Prostate gland (tissue), 2 donors: ENCODE data around the gene SLC34A1. TPM values are rescaled to one million over a fixed set of nuclear protein-coding genes. Genes with fewer than 3 reads are reported as not detected.

Source experiments
- DNase-seq: peaks from one replicate; pipeline ENCODE4 v3.0.0-alpha.2; 2019; ENCODE audit warnings: low spot score
- H3K27ac ChIP-seq, 2 donors: fragments of 200-600 bp; sonication (generic); 2 replicates each; pipeline ENCODE4 v1.5.1; 2017 to 2019
- H3K27me3 ChIP-seq: fragments of 200-600 bp; sonication (generic); replicated peaks from 2 replicates; pipeline ENCODE4 v1.5.1; 2019; ENCODE audit not compliant: insufficient read depth
- H3K36me3 ChIP-seq, 2 donors: fragments of 200-600 bp; sonication (generic); 1 replicate in 1 of 2; 2 replicates in 1 of 2; pipeline versions ENCODE4 v1.5.1 to v1.8.1; 2017 to 2019
- H3K4me1 ChIP-seq: fragments of 200-600 bp; sonication (generic); replicated peaks from 2 replicates; pipeline ENCODE4 v1.5.1; 2019
- H3K4me3 ChIP-seq, 2 donors: fragments of 200-600 bp; sonication (generic); 2 replicates each; pipeline ENCODE4 v1.5.1; 2017 to 2019
- H3K9me3 ChIP-seq: fragments of 200-600 bp; sonication (generic); 2 replicates; pipeline ENCODE4 v1.5.1; 2017
- POLR2A ChIP-seq: fragments of 450-650 bp; IDR thresholded peaks from one replicate; pipeline ENCODE4 v1.6.1; 2016; ENCODE audit warnings: antibody characterized with exemption, mild to moderate bottlenecking
- POLR2AphosphoS5 ChIP-seq: sonication (generic); formaldehyde crosslinking; IDR thresholded peaks from one replicate; pipeline ENCODE4 v1.6.1; 2017; ENCODE audit warnings: antibody characterized with exemption
- WGBS: methylation state at CpG from one replicate; pipeline ENCODE4 v1.1.5; 2018; 5-methylcytosine and 5-hydroxymethylcytosine counted together
- intact Hi-C: fragments of 100-400 bp; cut with DNase I; formaldehyde crosslinking; loops from one replicate; pipeline ENCODE4 v1.14.2; 2022
- total RNA-seq, 2 donors: library from RNA; depleted of rRNA; stranded (reverse); fragments of >200 nt; gene quantifications; one replicate each; pipeline ENCODE4 v1.1.0, GENCODE V29; 2016
- TF ChIP-seq, protein P1 (sequence below), 4 experiments: fragments of 200-600 bp in 2 of 4; fragments of 450-650 bp in 2 of 4; sonication (generic) in 2 of 4; IDR thresholded peaks; 1 replicate in 3 of 4; 2 replicates in 1 of 4; pipeline ENCODE4 v1.5.1; 2016 to 2019; ENCODE audit warnings: antibody characterized with exemption in 4 of 4, mild to moderate bottlenecking in 2 of 4, moderate library complexity in 2 of 4

Gene SLC34A1
- total RNA-seq, 2 donors from 2014 or later: not detected

DNA sequence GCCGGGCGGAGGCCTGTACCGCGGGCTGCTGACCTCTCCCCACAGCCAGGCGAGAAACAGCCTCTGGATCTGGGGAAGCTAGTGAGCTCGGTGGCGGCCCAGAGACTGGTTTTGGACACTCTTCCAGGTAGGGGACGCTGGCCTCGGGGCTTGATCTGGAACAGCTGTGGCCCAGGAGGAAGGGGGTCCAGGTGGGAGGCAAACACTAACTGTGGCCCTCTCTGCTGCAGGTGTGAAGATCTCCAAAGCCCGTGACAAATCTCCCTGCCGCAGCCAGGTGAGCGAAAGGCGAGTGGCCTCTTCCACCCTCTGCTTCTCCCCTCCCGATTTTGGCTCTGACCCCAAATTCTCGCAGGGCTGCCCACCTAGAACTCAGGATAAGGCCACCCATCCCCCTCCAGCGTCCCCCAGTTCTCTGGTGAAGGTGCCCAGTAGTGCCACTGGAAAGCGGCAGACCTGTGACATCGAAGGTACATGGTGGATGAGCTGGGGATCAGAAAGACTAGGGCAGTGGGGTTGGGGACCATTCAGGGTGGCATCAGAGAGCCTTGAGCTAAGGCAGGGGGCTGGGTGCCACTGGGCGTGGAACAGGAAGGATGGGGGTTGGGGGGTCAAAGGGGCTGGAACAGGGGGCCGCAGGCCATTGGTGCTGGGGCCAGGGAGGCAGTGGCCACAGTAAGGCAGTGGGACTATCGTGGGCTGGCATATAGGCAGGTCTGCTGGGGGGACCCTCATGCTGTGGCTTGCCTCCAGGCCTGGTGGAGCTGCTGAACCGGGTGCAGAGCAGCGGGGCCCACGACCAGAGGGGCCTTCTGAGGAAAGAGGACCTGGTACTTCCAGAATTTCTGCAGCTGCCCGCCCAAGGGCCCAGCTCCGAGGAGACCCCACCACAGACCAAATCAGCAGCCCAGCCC lies 12.9 kb upstream of the SLC34A1 start:
- no peak for DNase-seq
- H3K4me1 ChIP-seq: peaks cover 4% of the 10 kb centered on the region
- H3K36me3 ChIP-seq: no peaks in the 10 kb centered on the region
- H3K4me3 ChIP-seq: peak overlapping the region; percentile 35 to 38
- H3K27me3 ChIP-seq: no peaks in the 10 kb centered on the region
- 52% methylated on average over 22 of the region's 26 CpGs for WGBS
- TF ChIP-seq POLR2A (no peak), POLR2AphosphoS5 (no peak)
- TF ChIP-seq, protein P1, sequence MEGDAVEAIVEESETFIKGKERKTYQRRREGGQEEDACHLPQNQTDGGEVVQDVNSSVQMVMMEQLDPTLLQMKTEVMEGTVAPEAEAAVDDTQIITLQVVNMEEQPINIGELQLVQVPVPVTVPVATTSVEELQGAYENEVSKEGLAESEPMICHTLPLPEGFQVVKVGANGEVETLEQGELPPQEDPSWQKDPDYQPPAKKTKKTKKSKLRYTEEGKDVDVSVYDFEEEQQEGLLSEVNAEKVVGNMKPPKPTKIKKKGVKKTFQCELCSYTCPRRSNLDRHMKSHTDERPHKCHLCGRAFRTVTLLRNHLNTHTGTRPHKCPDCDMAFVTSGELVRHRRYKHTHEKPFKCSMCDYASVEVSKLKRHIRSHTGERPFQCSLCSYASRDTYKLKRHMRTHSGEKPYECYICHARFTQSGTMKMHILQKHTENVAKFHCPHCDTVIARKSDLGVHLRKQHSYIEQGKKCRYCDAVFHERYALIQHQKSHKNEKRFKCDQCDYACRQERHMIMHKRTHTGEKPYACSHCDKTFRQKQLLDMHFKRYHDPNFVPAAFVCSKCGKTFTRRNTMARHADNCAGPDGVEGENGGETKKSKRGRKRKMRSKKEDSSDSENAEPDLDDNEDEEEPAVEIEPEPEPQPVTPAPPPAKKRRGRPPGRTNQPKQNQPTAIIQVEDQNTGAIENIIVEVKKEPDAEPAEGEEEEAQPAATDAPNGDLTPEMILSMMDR (IDR thresholded peaks at IDR 0.05): no peak
- no peaks in the 10 kb centered on the region for H3K9me3 ChIP-seq
- intact Hi-C loops: no loop called here
- H3K27ac ChIP-seq: peak overlapping the region; percentile 76 to 77

DNA sequence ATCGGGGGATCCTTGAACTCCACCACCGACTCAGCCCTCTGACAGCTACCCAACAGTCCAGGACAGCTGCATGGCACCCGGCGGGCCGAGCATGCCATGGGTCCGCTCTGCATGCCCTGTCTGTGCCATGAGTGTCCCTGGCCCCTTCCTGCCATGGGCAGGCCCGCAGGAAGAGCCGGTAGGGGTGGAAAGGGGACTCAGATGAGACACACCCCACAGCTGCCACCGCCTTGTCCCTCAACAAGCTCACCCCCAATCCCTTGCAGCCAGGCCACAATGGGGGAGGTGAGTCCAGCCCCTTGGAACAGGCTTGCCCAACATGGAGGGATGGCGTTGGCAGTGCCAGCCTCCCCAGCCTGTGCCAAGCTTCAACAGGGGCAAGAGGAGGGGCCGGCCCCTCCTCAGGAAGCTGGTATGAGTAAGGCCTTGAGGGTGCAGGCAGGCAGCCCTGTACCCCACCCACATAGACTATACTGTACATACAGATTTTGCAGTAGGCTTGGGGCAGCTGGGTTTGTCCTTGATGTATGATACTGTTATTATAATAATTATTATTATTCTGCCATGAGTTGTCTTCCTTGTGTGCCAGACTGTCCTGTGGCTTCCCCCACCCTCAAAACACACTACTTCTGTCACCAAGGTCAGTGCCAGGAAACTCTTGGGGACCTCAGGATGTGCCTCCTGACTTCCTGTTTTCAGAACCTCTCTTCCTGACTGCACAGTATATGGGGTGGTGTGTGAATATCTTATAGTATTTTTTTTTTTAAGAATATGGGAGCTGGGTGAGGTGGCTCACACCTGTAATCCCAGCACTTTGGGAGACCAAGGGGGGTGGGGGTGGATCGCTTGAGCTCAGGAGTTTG lies 12.0 kb upstream of the SLC34A1 start:
- no peaks in the 10 kb centered on the region for H3K27me3 ChIP-seq
- intact Hi-C loops: no loop called here
- no peak overlapping the region for H3K4me3 ChIP-seq
- peak overlapping the region in 1 of 2 donors; percentile 77 for H3K27ac ChIP-seq
- no peak for DNase-seq
- WGBS: 60% methylated on average over 12 of the region's 12 CpGs
- H3K4me1 ChIP-seq: peaks cover 3% of the 10 kb centered on the region
- H3K9me3 ChIP-seq: no peaks in the 10 kb centered on the region
- TF ChIP-seq POLR2AphosphoS5: no peak
- TF ChIP-seq POLR2A: no peak
- TF ChIP-seq, protein P1 (IDR thresholded peaks at IDR 0.05): no peak
- H3K36me3 ChIP-seq: no peaks in the 10 kb centered on the region

- 75% methylated on average over 6 of the region's 6 CpGs for WGBS
- Histone ChIP-seq H3K9me3 (no peaks in the 10 kb centered on the region), H3K27ac (peak overlapping the region in 1 of 2 donors; percentile 77), H3K27me3 (no peaks in the 10 kb centered on the region), H3K36me3 (no peaks in the 10 kb centered on the region), H3K4me3 (no peak overlapping the region), H3K4me1 (no peaks in the 10 kb centered on the region)
- TF ChIP-seq POLR2A (no peak), POLR2AphosphoS5 (no peak)
- TF ChIP-seq, protein P1 (IDR thresholded peaks at IDR 0.05): no peak
- intact Hi-C loops: no loop called here
- DNase-seq: no peak
Measured at GRCh38 chr5:177372910-177373309, 11.3 kb upstream of the SLC34A1 start.

DNA sequence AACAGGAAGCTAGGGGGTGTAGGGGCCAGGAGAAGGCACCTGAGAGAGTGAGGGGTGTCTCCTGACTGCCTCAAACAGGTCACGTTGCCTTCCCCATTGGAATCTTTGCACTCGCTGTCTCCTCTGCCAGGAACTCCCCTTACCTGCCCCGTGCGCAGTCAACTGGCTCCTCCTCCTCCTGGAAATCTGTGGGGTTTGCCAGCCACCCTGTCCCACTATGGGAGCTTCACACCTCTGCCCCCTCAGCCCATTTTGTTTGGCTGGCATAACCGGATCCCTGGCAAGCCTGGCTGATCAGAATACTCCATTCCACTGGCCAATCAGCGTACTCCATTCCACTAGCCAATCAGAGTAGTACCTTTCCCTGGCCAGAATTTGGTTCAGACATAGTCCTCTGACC lies 10.4 kb upstream of the SLC34A1 start:
- DNase-seq: peak; percentile 85
- no peaks in the 10 kb centered on the region for H3K4me1 ChIP-seq
- peak overlapping the region; percentile 72 to 77 for H3K27ac ChIP-seq

More for the DNA sequence above, 10.4 kb upstream of the SLC34A1 start:
- Histone ChIP-seq H3K36me3 (no peaks in the 10 kb centered on the region), H3K27me3 (no peaks in the 10 kb centered on the region), H3K4me3 (no peak overlapping the region), H3K9me3 (no peaks in the 10 kb centered on the region)
- intact Hi-C loops: no loop called here
- 36% methylated on average over 6 of the region's 6 CpGs for WGBS
- TF ChIP-seq POLR2A (peak; percentile 36), POLR2AphosphoS5 (peak; percentile 63)
- TF ChIP-seq, protein P1 (IDR thresholded peaks at IDR 0.05): peak in 1 of 4 experiments; percentile 12
